Measurements from ENCODE around the gene ABCB10.
"Not testable (repeated sequence)": the region's sequence is repeated elsewhere in the genome, so short reads cannot be mapped to it uniquely, and the experiment has no call there.

Gene ABCB10

GRCh38 chr1:229599218-229599954, 40.9 kb upstream of the ABCB10 start:
- Histone ChIP-seq H3K27ac (ENCODE audit: low read depth, low read length) (no peak overlapping the region), H2AK5ac (ENCODE audit: low read length) (no peak overlapping the region), H3K14ac (ENCODE audit: low read length) (no peak overlapping the region), H2BK120ac (ENCODE audit: insufficient read depth, low read length, poor library complexity) (no peak overlapping the region), H3K4me2 (ENCODE audit: low read length) (no peak overlapping the region), H4K8ac (ENCODE audit: low read depth, low read length) (no peak overlapping the region), H3K27me3 (ENCODE audit: insufficient read depth, low read length) (no peaks in the 10 kb centered on the region), H3K4ac (ENCODE audit: low read depth, low read length) (no peak overlapping the region), H3K18ac (ENCODE audit: low read length) (no peak overlapping the region), H3K79me1 (ENCODE audit: low read length) (no peaks in the 10 kb centered on the region), H4K12ac (ENCODE audit: low read depth, low read length) (no peak overlapping the region), H3K4me3 (ENCODE audit: low read depth, low read length) (no peak overlapping the region), H4K91ac (ENCODE audit: low read depth, low read length) (no peak overlapping the region), H3K36me3 (ENCODE audit: control insufficient read depth in 1 of 2, insufficient read depth in 2 of 2, low read length in 2 of 2) (peaks cover 16 to 30% of the 10 kb centered on the region in 2 experiments), H3K9ac (ENCODE audit: low read length) (no peak overlapping the region), H2AFZ (ENCODE audit: insufficient read depth, low read length, poor library complexity) (no peak overlapping the region), H3K9me3 (ENCODE audit: insufficient read depth, low read depth, low read length) (peaks cover 3% of the 10 kb centered on the region), H3K23ac (ENCODE audit: low read length) (no peak overlapping the region), H3K79me2 (ENCODE audit: control insufficient read depth, insufficient read depth, low read length, poor library complexity) (no peaks in the 10 kb centered on the region), H2BK5ac (ENCODE audit: low read depth, low read length, poor library complexity) (no peak overlapping the region), H2BK12ac (ENCODE audit: low read length) (no peak overlapping the region), H3K4me1 (ENCODE audit: control insufficient read depth in 1 of 2, insufficient read depth in 2 of 2, low read length in 2 of 2) (no peaks in the 10 kb centered on the region)
- peak in 1 of 2 donors; percentile 37 for DNase-seq
- WGBS (ENCODE audit: extremely low coverage, insufficient coverage, insufficient read length): no CpG with 5 or more reads among the region's 3 CpGs

GRCh38 chr1:229597877-229598276, 39.4 kb upstream of the ABCB10 start:
- Histone ChIP-seq H3K4me2 (ENCODE audit: low read length) (no peak overlapping the region), H2BK5ac (ENCODE audit: low read depth, low read length, poor library complexity) (no peak overlapping the region), H3K4me1 (ENCODE audit: control insufficient read depth in 1 of 2, insufficient read depth in 2 of 2, low read length in 2 of 2) (no peaks in the 10 kb centered on the region), H3K9ac (ENCODE audit: low read length) (no peak overlapping the region), H3K27ac (ENCODE audit: low read depth, low read length) (no peak overlapping the region), H3K14ac (ENCODE audit: low read length) (no peak overlapping the region), H2AFZ (ENCODE audit: insufficient read depth, low read length, poor library complexity) (no peak overlapping the region), H3K23ac (ENCODE audit: low read length) (no peak overlapping the region), H2BK120ac (ENCODE audit: insufficient read depth, low read length, poor library complexity) (no peak overlapping the region), H3K36me3 (ENCODE audit: control insufficient read depth in 1 of 2, insufficient read depth in 2 of 2, low read length in 2 of 2) (peaks cover 21 to 34% of the 10 kb centered on the region in 2 experiments), H4K91ac (ENCODE audit: low read depth, low read length) (no peak overlapping the region), H2BK12ac (ENCODE audit: low read length) (no peak overlapping the region), H4K12ac (ENCODE audit: low read depth, low read length) (no peak overlapping the region), H3K27me3 (ENCODE audit: insufficient read depth, low read length) (no peaks in the 10 kb centered on the region), H2AK5ac (ENCODE audit: low read length) (no peak overlapping the region), H3K4me3 (ENCODE audit: low read depth, low read length) (no peak overlapping the region), H3K9me3 (ENCODE audit: insufficient read depth, low read depth, low read length) (peaks cover 3% of the 10 kb centered on the region), H3K79me2 (ENCODE audit: control insufficient read depth, insufficient read depth, low read length, poor library complexity) (no peaks in the 10 kb centered on the region), H3K79me1 (ENCODE audit: low read length) (no peaks in the 10 kb centered on the region), H3K18ac (ENCODE audit: low read length) (no peak overlapping the region), H4K8ac (ENCODE audit: low read depth, low read length) (no peak overlapping the region), H3K4ac (ENCODE audit: low read depth, low read length) (no peak overlapping the region)
- no peak for DNase-seq
- WGBS (ENCODE audit: extremely low coverage, insufficient coverage, insufficient read length): no CpG with 5 or more reads among the region's 3 CpGs

- Histone ChIP-seq H2AK5ac (ENCODE audit: low read length) (no peak overlapping the region), H2AFZ (ENCODE audit: insufficient read depth, low read length, poor library complexity) (no peak overlapping the region), H3K4me1 (ENCODE audit: control insufficient read depth in 1 of 2, insufficient read depth in 2 of 2, low read length in 2 of 2) (no peaks in the 10 kb centered on the region), H2BK120ac (ENCODE audit: insufficient read depth, low read length, poor library complexity) (no peak overlapping the region), H3K4ac (ENCODE audit: low read depth, low read length) (no peak overlapping the region), H4K91ac (ENCODE audit: low read depth, low read length) (no peak overlapping the region), H3K23ac (ENCODE audit: low read length) (no peak overlapping the region), H2BK5ac (ENCODE audit: low read depth, low read length, poor library complexity) (no peak overlapping the region), H3K4me2 (ENCODE audit: low read length) (no peak overlapping the region), H3K14ac (ENCODE audit: low read length) (no peak overlapping the region), H3K27ac (ENCODE audit: low read depth, low read length) (no peak overlapping the region), H3K79me1 (ENCODE audit: low read length) (no peaks in the 10 kb centered on the region), H3K9me3 (ENCODE audit: insufficient read depth, low read depth, low read length) (peaks cover 3% of the 10 kb centered on the region), H3K9ac (ENCODE audit: low read length) (no peak overlapping the region), H3K27me3 (ENCODE audit: insufficient read depth, low read length) (no peaks in the 10 kb centered on the region), H3K18ac (ENCODE audit: low read length) (no peak overlapping the region), H3K36me3 (ENCODE audit: control insufficient read depth in 1 of 2, insufficient read depth in 2 of 2, low read length in 2 of 2) (peaks cover 18 to 27% of the 10 kb centered on the region in 2 experiments), H4K12ac (ENCODE audit: low read depth, low read length) (no peak overlapping the region), H3K4me3 (ENCODE audit: low read depth, low read length) (no peak overlapping the region), H4K8ac (ENCODE audit: low read depth, low read length) (no peak overlapping the region), H2BK12ac (ENCODE audit: low read length) (no peak overlapping the region), H3K79me2 (ENCODE audit: control insufficient read depth, insufficient read depth, low read length, poor library complexity) (no peaks in the 10 kb centered on the region)
- peak in 1 of 2 donors; percentile 23 for DNase-seq
- WGBS (ENCODE audit: extremely low coverage, insufficient coverage, insufficient read length): no CpG with 5 or more reads among the region's 7 CpGs
Measured at GRCh38 chr1:229596925-229597699, 38.6 kb upstream of the ABCB10 start.

DNA sequence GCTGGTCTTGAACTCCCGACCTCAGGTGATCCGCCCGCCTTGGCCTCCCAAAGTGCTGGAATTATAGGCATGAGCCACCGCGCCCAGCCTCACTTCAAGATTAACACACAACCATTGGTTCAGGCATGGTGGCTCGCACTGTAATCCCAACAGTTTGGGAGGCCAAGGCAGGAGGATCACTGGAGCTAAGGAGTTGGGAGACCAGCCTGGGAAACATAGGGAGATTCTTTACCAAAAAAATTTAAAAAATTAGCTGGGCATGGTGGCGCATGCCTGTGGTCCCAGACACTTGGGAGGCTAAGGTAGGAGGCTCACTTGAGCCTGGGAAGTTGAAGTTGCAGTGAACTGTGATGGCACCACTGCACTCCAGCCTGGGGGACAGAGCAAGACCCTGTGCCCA, 37.4 kb upstream of the ABCB10 start:
- not testable (repeated sequence) for H2AK5ac ChIP-seq (ENCODE audit: low read length); H3K27ac ChIP-seq (ENCODE audit: low read depth, low read length)

More for the DNA sequence above, 37.4 kb upstream of the ABCB10 start:
- not testable (repeated sequence) for H2BK12ac ChIP-seq (ENCODE audit: low read length); H3K14ac ChIP-seq (ENCODE audit: low read length); H4K91ac ChIP-seq (ENCODE audit: low read depth, low read length); H3K79me2 ChIP-seq (ENCODE audit: control insufficient read depth, insufficient read depth, low read length, poor library complexity); H3K23ac ChIP-seq (ENCODE audit: low read length); H3K18ac ChIP-seq (ENCODE audit: low read length); H3K9ac ChIP-seq (ENCODE audit: low read length); H3K9me3 ChIP-seq (ENCODE audit: insufficient read depth, low read depth, low read length); H3K27me3 ChIP-seq (ENCODE audit: insufficient read depth, low read length); H4K12ac ChIP-seq (ENCODE audit: low read depth, low read length); H2BK120ac ChIP-seq (ENCODE audit: insufficient read depth, low read length, poor library complexity); H2AFZ ChIP-seq (ENCODE audit: insufficient read depth, low read length, poor library complexity); H3K79me1 ChIP-seq (ENCODE audit: low read length); H3K4me2 ChIP-seq (ENCODE audit: low read length); H3K4ac ChIP-seq (ENCODE audit: low read depth, low read length); H3K4me1 ChIP-seq (ENCODE audit: control insufficient read depth in 1 of 2, insufficient read depth in 2 of 2, low read length in 2 of 2); H4K8ac ChIP-seq (ENCODE audit: low read depth, low read length); H2BK5ac ChIP-seq (ENCODE audit: low read depth, low read length, poor library complexity); H3K4me3 ChIP-seq (ENCODE audit: low read depth, low read length)
- H3K36me3 ChIP-seq (ENCODE audit: control insufficient read depth in 1 of 2, insufficient read depth in 2 of 2, low read length in 2 of 2): peaks cover 14 to 23% of the 10 kb centered on the region in 2 experiments
- peak; percentile 87 to 88 for DNase-seq
- no CpG with 5 or more reads among the region's 7 CpGs for WGBS (ENCODE audit: extremely low coverage, insufficient coverage, insufficient read length)

Measured in trophoblast cell (in vitro differentiated cells and primary cell).